Measurements from ENCODE around the gene DUSP9.

DUSP9 gene

GRCh38 chrX:153647461-153648357 is 706 bp downstream of the DUSP9 start:
- no peak for DNase-seq (ENCODE audit: low read depth)
- no peak overlapping the region for H3K4me3 ChIP-seq (ENCODE audit: control insufficient read depth, low read depth, low read length)
- TF ChIP-seq CTCF (conservative IDR thresholded peaks at IDR 0.05; ENCODE audit: control insufficient read depth, insufficient read depth, low read depth, low read length): no peak

- TF ChIP-seq CTCF (conservative IDR thresholded peaks at IDR 0.05; ENCODE audit: control insufficient read depth, insufficient read depth, low read depth, low read length): no peak
- DNase-seq (ENCODE audit: low read depth): no peak
- H3K4me3 ChIP-seq (ENCODE audit: control insufficient read depth, low read depth, low read length): no peak overlapping the region
Observed at GRCh38 chrX:153648358-153649177, 1.6 kb downstream of the DUSP9 start.

GRCh38 chrX:153649178-153649914 is 2.3 kb downstream of the DUSP9 start:
- no peak for DNase-seq (ENCODE audit: low read depth)
- no peak overlapping the region for H3K4me3 ChIP-seq (ENCODE audit: control insufficient read depth, low read depth, low read length)
- TF ChIP-seq CTCF (conservative IDR thresholded peaks at IDR 0.05; ENCODE audit: control insufficient read depth, insufficient read depth, low read depth, low read length): no peak

GRCh38 chrX:153649915-153650782 is 3.1 kb downstream of the DUSP9 start:
- DNase-seq (ENCODE audit: low read depth): no peak

GRCh38 chrX:153650959-153651358 is 4.0 kb downstream of the DUSP9 start:
- H3K4me3 ChIP-seq (ENCODE audit: control insufficient read depth, low read depth, low read length): no peak overlapping the region
- TF ChIP-seq CTCF (conservative IDR thresholded peaks at IDR 0.05; ENCODE audit: control insufficient read depth, insufficient read depth, low read depth, low read length): no peak
- no peak for DNase-seq (ENCODE audit: low read depth)

More at GRCh38 chrX:153649915-153650782, 3.1 kb downstream of the DUSP9 start:
- no peak overlapping the region for H3K4me3 ChIP-seq (ENCODE audit: control insufficient read depth, low read depth, low read length)
- TF ChIP-seq CTCF (conservative IDR thresholded peaks at IDR 0.05; ENCODE audit: control insufficient read depth, insufficient read depth, low read depth, low read length): no peak
